ENCODE data around the gene TXNRD2. TPM values are rescaled to one million over a fixed set of nuclear protein-coding genes. Genes with fewer than 3 reads are reported as not detected.
"Not testable (repeated sequence)": the region's sequence is repeated elsewhere in the genome, so short reads cannot be mapped to it uniquely, and the experiment has no call there.

TXNRD2 gene
- total RNA-seq, 2 donors from 2014 or later, result 29.9 to 34.3 TPM

DNA sequence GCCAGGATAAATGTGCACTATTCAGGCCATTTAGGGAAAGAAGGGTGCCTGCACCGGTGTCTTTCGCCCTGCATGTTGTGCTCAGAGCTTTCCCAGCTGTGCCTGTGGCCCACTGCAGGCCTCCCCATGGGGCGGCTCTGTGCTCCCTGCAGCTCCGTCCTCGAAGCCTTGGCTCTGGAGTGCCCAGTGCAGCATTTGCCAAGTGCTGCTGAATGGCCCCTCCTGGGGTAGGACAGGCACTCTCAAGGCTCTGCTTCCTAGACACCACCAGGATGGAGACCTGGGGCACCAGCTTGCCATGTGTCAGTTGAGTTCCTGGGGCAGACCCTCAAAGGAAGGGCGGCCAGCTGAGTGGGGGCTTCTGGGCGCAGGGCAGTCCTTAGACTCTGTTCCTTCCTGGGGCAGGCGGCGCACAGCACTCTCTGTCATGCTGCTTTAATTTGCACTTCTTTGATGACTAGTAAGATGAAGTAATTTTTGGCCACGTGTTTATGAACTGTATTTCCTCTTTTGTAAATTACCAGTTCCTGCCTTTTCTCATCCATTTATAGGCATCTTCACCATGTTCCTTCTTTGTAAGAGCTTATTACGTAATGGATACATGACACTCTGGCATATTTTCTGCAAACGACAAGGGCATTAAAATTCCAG, 54.9 kb downstream of the TXNRD2 start:
- Mint-ChIP-seq H3K4me3 (no peak overlapping the region), H3K27ac (no peak overlapping the region), H3K27me3 (no peaks in the 10 kb centered on the region), H3K36me3 (no peaks in the 10 kb centered on the region), H3K4me1 (ENCODE audit: low read depth in 2 of 2) (peaks cover 10 to 12% of the 10 kb centered on the region in 2 donors), H3K9me3 (no peaks in the 10 kb centered on the region)
- DNase-seq (ENCODE audit: low spot score) (no peak), ATAC-seq (peak in 1 of 2 donors; percentile 49)

GRCh38 chr22:19885841-19886592, 55.6 kb downstream of the TXNRD2 start:
- Mint-ChIP-seq H3K27ac (no peak overlapping the region), H3K4me1 (ENCODE audit: low read depth in 2 of 2) (peaks cover 3 to 6% of the 10 kb centered on the region in 2 donors), H3K4me3 (no peak overlapping the region), H3K9me3 (no peaks in the 10 kb centered on the region), H3K36me3 (no peaks in the 10 kb centered on the region), H3K27me3 (no peaks in the 10 kb centered on the region)
- no peak for DNase-seq (ENCODE audit: low spot score)
- no peak for ATAC-seq

GRCh38 chr22:19884954-19885751, 56.5 kb downstream of the TXNRD2 start:
- Mint-ChIP-seq H3K27me3 (no peaks in the 10 kb centered on the region), H3K4me1 (ENCODE audit: low read depth in 2 of 2) (peaks cover 3 to 6% of the 10 kb centered on the region in 2 donors), H3K9me3 (no peaks in the 10 kb centered on the region), H3K4me3 (no peak overlapping the region), H3K36me3 (no peaks in the 10 kb centered on the region), H3K27ac (no peak overlapping the region)
- no peak for ATAC-seq
- no peak for DNase-seq (ENCODE audit: low spot score)

DNA sequence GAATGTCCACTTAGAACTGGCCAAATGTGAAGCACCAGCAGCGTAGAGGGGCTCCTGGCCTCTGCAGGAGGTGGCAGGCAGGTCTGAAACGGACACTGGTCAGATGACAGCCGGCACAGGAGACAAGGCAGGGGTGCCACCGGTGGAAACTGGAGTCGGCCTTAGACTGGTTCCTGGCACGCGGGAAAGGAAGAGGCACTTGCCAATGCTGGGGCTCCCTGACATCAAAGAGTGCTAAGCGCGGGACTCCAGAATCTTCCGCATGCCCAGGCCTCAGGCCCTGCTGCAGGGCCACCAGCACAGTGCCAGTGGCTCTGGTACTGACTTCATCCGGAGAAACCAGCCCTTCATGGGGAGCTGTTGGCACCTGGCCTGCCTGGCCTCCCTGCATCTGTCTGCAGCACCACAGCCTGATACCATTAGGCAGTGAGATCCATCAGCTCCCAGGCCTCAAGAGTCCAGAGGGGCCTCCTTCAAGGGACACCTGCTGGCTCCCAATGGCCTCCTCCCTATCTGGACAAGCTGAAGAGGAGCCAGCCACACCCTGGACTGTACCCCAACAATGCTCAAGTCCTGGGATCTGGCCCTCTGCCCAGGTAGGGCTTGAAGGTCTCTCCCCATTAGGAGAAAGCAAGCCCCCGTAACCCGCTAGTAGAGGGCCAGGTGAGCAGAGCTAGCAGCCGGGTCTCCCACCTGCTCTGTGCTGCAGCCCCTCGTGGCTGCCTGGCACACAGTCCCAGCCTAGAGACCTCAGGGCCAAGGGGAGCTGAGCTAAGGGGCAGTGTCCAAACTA, 57.3 kb downstream of the TXNRD2 start:
- no peak overlapping the region for H3K4me3 Mint-ChIP-seq
- DNase-seq (ENCODE audit: low spot score), result no peak
- no peaks in the 10 kb centered on the region for H3K9me3 Mint-ChIP-seq
- H3K27me3 Mint-ChIP-seq, result no peaks in the 10 kb centered on the region
- H3K4me1 Mint-ChIP-seq (ENCODE audit: low read depth in 2 of 2), result peaks cover 3 to 6% of the 10 kb centered on the region in 2 donors
- no peaks in the 10 kb centered on the region for H3K36me3 Mint-ChIP-seq
- no peak overlapping the region for H3K27ac Mint-ChIP-seq
- no peak for ATAC-seq

GRCh38 chr22:19883446-19883845, 58.2 kb downstream of the TXNRD2 start:
- not testable (repeated sequence) for ATAC-seq; H3K4me1 Mint-ChIP-seq (ENCODE audit: low read depth in 2 of 2); DNase-seq (ENCODE audit: low spot score); H3K9me3 Mint-ChIP-seq; H3K27ac Mint-ChIP-seq; H3K27me3 Mint-ChIP-seq; H3K4me3 Mint-ChIP-seq; H3K36me3 Mint-ChIP-seq

DNA sequence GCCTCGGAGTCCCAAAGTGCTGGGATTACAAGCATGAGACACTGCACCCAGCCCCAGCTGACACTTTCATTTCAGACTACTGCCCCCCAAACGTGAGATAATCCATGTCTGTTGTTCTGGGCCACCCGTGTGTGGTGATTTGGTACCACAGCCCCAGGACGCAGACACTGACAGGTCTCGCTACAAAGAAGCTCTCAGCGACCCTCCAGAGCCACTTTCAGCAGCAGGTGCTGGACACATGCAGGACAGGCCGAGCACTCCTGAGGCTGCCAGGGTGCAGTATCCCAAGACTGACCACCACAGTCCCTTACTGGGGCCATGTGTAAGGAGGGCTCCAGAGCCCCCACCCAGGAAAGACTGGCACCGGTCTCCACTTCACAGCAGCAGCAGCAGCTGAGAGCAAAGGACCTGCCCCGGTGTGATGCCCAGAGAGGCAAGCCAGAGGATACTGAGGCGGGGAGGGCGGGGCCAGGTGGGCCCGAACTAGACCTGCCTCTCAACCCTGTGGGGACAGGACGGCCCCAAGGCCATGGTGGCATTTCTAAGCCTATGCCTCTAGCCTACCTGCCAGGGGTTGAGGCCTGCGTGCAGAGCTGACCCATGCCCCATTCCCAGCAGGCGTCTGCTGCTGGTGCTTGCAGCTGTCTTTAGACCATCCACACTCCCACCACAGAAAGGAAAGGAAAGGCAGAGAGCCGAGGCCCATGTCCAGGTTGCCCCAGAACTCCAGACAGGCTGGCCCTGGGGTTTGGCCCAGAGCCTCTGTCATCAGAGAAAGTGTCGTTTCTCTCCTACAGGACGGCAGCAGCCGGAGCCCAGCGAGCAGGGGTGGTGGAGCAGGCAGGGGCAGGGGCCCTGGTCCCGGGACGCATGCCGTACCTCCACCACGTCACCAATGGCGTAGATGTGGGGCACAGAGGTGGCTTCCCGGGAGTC, 58.9 kb downstream of the TXNRD2 start:
- Mint-ChIP-seq H3K36me3 (no peaks in the 10 kb centered on the region), H3K4me1 (ENCODE audit: low read depth in 2 of 2) (peaks cover 3 to 6% of the 10 kb centered on the region in 2 donors), H3K27me3 (no peaks in the 10 kb centered on the region), H3K4me3 (no peak overlapping the region), H3K27ac (no peak overlapping the region), H3K9me3 (no peaks in the 10 kb centered on the region)
- no peak for ATAC-seq
- DNase-seq (ENCODE audit: low spot score), result no peak

DNA sequence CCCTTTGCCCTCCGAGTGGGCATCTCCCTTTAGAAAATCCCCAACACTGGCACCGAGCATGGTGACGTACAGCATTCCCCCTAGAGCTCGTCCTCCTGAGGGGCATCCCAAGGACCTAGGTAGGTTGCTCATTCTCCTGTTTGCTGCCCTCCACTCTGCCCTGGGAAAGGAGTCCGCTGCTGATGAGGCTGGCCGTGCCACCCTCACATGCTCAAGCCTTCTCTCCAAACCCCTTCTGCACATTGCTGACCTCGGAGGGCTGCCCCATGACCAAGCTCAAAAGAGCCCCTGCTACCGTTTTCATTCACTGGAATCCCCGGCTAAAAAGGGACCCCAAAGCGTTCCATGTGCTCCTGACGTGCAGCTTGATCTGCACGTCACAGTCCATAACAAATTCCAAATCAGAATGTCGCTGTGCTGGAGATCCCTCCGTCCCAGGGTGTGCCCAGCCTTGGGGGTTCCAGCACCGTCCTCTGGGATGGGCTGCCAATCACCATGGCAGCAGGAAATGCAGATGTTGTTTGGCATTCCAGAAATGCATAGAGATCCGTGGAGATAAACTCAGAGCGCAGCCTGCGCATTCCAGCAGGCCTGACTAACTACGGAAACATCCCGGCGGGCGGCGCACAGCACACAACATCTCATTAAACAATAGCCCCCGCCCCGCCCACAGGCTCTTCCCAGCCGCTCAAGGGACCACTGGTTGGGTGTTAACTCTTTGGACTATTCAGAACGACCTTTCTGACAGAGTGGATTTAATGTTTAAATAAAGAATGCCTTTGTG, 60.6 kb downstream of the TXNRD2 start:
- ATAC-seq, result no peak
- H3K27me3 Mint-ChIP-seq, result no peaks in the 10 kb centered on the region
- H3K27ac Mint-ChIP-seq, result no peak overlapping the region
- DNase-seq (ENCODE audit: low spot score), result no peak
- no peak overlapping the region for H3K4me3 Mint-ChIP-seq
- H3K9me3 Mint-ChIP-seq, result no peaks in the 10 kb centered on the region
- H3K4me1 Mint-ChIP-seq (ENCODE audit: low read depth in 2 of 2), result no peaks in the 10 kb centered on the region
- H3K36me3 Mint-ChIP-seq, result no peaks in the 10 kb centered on the region

- Mint-ChIP-seq H3K27me3 (no peaks in the 10 kb centered on the region), H3K4me1 (ENCODE audit: low read depth in 2 of 2) (no peaks in the 10 kb centered on the region), H3K9me3 (no peaks in the 10 kb centered on the region), H3K4me3 (no peak overlapping the region), H3K36me3 (no peaks in the 10 kb centered on the region), H3K27ac (no peak overlapping the region)
- DNase-seq (ENCODE audit: low spot score), result no peak
- ATAC-seq, result no peak
These were observed 61.4 kb downstream of the TXNRD2 start for GRCh38 chr22:19879992-19880785.

DNA sequence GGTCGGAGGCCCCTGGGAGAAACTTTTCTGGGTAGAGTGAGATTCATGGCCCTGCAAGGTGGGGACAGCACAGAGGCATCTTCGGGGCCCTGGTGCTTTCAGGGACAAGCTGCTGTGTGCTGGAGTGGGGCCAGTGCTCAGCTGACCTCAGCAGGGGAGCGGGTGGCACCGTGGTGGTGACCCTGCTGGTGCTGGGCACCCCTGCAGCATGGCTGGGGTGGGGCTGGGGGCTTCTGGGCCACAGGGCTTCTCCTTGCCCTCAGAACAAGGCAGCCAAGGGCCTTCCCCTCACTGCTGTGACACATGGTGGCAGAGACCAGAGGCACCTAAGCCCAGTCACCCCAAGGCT, 62.0 kb downstream of the TXNRD2 start:
- ATAC-seq, result no peak
- H3K4me3 Mint-ChIP-seq, result no peak overlapping the region
- H3K27me3 Mint-ChIP-seq, result no peaks in the 10 kb centered on the region
- H3K27ac Mint-ChIP-seq, result no peak overlapping the region
- H3K36me3 Mint-ChIP-seq, result no peaks in the 10 kb centered on the region
- H3K4me1 Mint-ChIP-seq (ENCODE audit: low read depth in 2 of 2), result no peaks in the 10 kb centered on the region
- H3K9me3 Mint-ChIP-seq, result no peaks in the 10 kb centered on the region
- DNase-seq (ENCODE audit: low spot score), result no peak

DNA sequence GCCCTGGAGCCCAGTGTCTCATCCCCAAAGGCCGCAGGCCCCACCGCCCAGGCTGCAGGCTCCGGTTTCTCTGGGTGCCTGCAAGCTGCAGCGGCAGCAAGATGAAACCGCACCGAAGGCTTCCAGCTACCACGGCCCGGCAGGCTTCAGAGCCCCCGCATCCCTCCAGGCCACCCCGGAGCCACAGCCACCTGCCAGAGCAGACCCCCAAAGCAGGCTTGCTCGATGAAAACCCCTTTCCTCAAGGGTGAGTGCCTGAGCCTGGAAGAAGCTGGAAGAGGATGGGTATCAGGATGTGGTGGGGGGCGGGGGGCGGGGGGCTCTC, 62.4 kb downstream of the TXNRD2 start:
- no peak for DNase-seq (ENCODE audit: low spot score)
- Mint-ChIP-seq H3K36me3 (no peaks in the 10 kb centered on the region), H3K27ac (no peak overlapping the region), H3K27me3 (no peaks in the 10 kb centered on the region), H3K4me3 (no peak overlapping the region), H3K9me3 (no peaks in the 10 kb centered on the region), H3K4me1 (ENCODE audit: low read depth in 2 of 2) (no peaks in the 10 kb centered on the region)
- ATAC-seq, result no peak

DNA sequence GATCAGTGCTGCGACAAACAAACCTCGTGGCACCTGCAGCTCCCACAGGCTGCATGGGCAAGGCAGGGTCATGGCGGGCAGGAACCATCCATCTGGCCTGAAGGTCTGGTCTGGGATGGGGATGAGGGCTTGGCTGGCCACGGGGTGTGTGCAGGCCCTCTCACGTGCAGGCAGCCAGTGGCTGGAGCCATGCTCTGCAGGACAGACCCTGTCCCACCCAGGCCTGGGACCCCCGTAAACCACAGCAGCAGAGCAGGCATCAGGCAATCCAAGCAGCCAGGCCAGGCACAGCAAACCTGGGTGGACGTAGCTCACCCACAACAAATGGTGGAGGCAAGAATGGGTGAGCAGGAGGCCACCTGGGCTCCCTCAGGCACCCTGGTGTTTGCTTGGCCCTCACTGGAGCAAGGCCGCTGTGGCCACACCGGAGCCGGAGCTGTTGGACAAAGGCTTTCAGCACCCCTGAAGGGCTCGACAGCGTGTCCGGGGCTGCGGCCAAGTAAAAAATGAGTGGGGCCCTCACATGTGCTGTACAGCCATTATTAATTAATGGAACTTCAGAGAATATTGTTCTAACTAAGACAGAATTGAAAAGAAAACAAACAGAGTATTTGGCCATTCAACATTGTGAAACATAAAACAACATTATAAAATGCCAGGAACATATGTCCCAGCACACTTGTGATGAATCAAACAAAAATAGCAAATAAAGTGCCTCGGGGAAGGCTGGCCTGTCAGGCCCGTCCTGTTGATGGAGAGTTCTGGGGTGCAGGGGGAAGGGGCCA, 63.0 kb downstream of the TXNRD2 start:
- Mint-ChIP-seq H3K27me3 (no peaks in the 10 kb centered on the region), H3K4me1 (ENCODE audit: low read depth in 2 of 2) (no peaks in the 10 kb centered on the region), H3K36me3 (no peaks in the 10 kb centered on the region), H3K27ac (no peak overlapping the region), H3K9me3 (no peaks in the 10 kb centered on the region), H3K4me3 (no peak overlapping the region)
- DNase-seq (ENCODE audit: low spot score) (peak; percentile 47), ATAC-seq (no peak)
